GM18873 (cell line): Measurements from ENCODE around the gene ANKRD40.
"Not testable (repeated sequence)": the region's sequence is repeated elsewhere in the genome, so short reads cannot be mapped to it uniquely, and the experiment has no call there.

Experiments used
- ATAC-seq: cut with Tn5 transposase; IDR thresholded peaks from one replicate; pipeline ENCODE4 v1.9.1; 2021; ENCODE audit warnings: mild to moderate bottlenecking, moderate library complexity, moderate number of reproducible peaks; ENCODE audit not compliant: unreplicated experiment, low FRiP score

ANKRD40 gene, protein sequence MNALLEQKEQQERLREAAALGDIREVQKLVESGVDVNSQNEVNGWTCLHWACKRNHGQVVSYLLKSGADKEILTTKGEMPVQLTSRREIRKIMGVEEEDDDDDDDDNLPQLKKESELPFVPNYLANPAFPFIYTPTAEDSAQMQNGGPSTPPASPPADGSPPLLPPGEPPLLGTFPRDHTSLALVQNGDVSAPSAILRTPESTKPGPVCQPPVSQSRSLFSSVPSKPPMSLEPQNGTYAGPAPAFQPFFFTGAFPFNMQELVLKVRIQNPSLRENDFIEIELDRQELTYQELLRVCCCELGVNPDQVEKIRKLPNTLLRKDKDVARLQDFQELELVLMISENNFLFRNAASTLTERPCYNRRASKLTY

DNA sequence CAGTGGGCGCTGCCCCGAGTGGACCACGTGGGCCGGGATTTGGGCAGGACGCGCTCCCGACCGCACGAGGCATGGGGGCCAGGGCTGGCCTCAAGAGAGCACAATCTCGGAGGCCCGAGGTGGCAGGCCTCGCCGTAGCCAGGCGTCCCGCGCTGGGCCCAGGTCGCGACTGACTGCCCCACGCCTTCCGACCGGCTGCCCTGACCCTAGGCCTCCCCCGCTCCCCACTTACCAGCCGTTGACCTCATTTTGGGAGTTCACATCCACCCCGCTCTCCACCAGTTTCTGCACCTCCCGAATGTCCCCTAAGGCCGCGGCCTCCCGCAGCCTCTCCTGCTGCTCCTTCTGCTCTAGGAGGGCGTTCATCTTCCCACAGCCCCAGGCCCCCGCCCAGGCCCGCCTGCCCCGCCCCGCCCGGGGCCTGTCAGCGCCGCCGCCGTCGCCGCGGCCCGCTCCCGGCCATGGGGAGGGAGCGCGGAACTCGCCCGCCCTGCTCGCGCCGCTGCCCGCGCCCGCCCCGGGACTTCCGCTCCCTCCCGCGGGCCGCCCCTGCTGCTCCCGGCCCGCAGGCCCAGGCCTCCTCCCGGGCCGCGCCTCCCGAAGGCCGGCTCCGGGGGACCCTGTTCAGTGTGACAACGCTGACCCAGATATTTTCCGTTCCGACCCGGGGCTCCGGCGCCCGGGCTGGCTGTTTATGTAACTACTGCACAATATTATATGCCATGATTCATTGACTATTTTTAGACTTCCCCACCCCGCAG lies at the start of gene ANKRD40:
Gene ANKRD40 (minus strand): TSS at position 626 of the 761 bp plus-strand sequence. CDS start 260 bp downstream, at position 366.
- peak; percentile 67 for ATAC-seq

DNA sequence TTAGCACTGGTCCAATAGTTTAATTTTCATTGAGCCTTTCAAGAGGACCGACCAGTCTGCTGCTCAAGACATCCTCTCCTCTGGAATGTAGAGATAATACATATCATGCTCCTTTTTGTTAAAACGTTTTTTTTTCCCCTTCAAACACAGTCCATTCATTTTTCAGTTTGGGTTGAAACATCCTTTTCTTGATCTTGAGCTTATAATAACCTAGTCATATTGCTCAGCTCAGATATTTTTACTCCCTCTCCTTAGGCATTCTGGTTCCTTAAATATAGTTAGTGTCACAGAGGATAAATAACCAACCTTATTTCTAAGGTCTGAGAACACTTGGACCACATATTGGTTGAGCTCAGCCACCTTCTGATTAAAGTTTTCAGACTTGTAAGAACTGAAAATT lies 46.8 kb upstream of the ANKRD40 start:
- ATAC-seq, result no peak

DNA sequence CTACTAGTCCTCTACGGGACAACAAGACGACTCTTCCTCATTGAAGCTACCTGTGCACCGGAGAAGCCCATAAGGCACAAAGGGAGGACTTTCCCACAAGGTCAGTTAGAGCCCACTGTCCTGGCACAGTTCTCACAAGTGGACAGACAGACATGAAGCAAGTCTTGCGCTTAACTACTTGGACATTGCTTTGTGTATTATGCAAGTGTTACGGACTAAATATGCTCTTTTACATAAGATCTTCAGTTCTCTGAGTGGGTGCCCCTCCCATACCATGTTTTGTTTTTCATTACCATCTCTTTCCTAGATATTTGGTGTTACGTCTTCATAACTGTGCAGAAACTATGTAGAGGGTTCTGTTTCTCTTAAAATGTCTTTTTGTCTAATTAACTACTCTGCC lies 41.5 kb upstream of the ANKRD40 start:
- ATAC-seq, result no peak

DNA sequence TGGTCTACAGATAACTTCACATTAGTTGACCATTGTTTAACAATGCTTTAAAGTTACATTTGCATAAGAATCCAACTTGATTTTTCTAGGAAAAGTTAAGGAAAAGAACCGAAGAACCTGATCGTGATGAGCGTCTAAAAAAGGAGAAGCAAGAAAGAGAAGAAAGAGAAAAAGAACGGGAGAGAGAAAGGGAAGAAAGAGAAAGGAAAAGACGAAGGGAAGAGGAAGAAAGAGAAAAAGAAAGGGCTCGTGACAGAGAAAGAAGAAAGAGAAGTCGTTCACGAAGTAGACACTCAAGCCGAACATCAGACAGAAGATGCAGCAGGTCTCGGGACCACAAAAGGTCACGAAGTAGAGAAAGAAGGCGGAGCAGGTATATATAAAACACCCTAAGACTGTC lies 37.9 kb upstream of the ANKRD40 start:
- ATAC-seq, result no peak

DNA sequence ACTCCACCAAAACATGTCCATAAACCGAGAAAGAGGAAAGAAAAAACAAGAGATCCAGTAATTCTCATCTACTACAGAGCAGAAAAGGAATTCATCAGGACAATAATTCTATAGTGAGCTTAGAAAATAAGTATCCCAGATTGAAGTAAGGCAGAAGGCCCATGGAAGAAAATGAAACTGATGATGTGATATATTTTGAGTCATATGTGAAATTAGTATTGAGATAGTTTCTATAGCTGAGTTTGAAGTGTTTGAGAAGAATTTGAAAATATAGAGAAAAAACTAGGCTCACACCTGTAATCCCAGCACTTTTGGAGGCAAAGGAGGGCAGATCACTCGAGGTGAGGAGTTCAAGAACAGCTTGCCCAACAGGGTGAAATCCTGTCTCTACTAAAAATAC lies 31.4 kb upstream of the ANKRD40 start:
- ATAC-seq, result no peak

DNA sequence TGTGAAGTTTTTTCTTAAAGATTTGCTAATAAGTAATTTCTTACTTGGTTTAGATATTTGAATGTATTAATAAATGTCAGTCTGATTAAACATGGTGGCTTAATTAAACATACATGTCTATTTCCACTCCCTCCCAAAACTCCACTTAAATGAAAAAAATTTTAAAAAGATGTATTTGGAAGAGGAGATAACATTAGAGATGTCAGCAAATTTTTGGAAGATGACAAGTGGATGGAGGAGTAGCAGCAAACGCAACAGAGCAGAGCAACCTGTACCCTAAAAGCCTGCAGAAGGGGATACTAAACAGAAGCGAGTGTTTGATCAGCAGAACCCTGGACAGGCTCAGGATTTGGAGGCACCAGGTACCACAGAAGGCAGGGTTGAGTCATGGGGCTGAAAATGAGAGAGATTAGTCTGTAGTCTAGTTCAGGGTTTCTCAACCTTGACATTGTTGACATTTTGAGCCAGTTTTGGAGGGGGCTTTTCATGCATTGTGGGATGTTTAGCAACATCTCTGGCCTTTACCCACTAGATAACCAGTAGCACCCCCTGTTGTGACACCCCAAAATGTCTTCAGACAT lies 29.5 kb upstream of the ANKRD40 start:
- no peak for ATAC-seq

DNA sequence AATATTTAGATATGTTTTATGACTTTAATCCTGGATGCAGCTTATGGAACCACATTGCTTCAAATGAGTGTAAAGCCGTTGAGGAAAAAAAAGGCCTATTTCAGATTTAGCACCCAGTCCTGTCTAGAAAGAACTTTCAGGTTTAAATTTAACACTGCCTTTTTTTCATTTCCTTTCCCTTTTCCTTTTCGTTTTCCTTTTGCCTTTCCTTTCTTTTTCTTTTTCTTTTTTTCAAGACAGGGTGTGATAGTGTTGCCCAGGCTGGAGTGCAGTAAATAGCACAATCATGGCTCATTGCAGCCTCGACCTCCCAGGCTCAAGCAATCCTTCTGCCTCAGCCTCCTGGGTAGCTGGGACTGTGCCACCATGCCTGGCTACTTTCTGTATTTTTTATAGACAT lies 27.6 kb upstream of the ANKRD40 start:
- no peak for ATAC-seq

DNA sequence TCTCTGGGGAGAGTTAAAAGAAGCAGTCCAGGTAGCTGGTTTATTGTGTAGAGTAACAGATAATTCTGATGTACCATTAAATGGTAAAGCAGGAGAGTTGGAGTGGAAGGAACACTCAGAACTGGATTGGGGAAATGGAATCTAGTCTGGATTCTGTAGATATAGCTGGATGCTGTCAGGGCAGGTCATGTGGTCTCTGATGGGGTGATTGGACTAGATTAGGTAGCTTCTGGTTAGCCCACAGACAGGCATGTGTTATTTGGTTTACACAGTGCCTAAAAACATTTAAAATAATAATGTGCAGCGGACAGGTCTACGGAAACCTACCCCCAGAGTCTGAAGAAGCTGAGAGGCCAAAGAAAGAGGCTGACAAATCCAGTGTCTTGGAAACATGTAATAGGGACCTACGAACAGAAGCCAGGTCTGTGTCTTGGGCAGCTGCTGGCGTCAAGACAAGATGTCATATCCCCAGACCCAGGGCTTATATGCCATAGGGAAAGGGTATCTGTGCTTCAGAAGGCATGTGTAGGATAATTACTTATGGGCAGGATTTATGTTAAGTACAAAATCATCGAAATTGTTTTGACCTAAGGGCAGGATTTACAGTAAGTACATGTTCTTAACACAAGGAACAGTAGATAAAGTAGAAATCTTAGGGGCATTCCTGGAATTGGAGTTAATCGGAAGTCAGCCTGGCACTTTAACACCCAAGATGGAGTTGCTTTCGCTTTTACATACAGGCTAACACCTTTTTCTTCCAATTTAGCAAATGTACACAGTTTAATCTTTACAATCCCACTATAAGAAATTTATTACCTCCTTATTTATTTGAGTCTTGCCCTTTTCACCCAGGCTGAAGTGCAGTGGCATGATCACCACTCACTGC lies 24.1 kb upstream of the ANKRD40 start:
- ATAC-seq, result no peak

DNA sequence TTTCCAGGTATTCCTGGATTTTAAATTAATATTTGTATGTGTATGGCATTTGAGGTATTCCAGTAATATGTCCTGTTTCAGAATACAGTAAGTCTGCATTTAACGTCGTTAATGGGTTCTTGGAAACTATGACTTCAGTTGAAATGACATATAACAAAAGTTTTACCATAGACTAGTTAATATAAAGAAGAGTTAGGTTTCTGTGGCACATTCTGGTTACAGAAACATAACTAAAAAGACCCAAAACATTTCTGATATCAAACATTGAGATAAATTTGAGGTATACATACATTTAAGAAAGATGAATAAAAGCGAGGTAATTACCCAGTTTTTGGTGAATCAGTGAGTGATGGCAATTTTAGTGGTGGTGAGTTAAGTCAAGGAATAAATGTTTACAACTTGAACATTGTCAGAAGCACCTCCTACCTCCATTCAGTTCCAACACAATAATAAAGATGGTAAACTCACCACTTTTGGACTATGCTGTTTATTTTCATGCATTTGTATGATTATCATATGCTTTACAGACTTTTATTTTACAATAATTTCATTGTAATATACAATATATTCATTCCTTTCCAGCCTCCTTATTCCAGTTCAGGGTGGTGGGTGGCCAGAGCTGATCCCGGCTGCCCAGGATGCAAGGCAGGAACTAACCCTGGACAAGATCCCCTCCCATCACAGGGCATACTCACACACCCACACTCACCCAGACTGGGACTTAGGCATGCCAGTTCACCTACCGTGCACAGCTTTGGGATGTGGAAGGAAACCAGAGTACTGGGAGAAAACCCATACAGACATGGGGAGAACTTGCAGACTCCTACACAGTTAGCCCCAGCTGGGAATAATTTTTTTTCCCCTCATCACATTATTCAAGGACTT lies 21.4 kb upstream of the ANKRD40 start:
- ATAC-seq, result no peak

DNA sequence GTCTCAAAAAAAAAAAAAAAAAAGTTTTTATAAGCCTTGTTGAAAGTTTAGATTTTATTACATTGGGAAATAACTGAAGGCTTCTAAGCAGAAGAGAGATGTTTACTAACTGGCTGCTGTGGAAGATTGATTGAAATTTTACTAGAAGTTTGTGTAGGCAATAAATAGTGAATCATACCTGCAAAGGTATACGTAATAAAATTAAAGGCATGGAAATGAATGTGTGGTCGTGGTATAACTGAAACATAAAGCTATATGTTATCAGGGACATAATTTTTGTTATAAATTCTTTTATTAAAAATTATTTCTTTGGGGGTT lies 20.4 kb upstream of the ANKRD40 start:
- ATAC-seq, result no peak

DNA sequence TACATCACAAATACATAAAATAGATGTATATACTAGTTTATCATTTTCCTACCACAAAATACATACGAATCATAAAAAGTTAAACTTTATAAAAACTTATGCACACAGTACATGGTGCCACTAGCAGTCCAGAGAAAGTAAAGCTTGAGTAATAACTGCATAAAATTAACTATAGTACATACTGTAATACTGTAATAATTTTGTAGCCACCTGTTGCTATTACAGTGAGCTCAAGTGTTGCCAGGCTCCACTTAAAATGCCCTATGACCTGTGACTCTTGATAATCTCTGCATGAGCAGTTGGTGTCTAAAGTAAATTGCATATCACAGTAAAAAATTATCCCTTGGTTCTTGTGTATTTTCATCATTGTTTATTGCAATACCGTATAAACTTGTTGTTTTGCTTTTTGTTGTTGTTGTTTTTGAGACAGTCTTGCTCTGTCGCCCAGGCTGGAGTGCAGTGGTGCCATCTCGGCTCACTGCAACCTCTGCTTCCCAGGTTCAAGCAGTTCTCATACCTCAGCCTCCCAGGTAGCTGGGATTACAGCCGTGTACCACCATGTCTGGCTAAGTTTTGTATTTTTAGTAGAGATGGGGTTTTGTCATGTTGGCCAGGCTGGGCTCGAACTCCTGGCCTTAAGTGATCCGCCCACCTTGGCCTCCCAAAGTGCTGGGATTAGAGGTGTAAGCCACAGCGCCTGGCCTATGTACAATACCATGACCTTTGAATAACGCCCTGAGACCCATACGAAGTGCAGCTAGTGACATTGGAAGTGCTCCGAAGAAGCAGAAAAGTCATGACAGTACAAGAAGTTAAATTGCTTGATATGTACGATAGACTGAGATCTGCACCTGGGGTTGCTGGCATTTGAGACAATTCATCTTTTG lies 18.3 kb upstream of the ANKRD40 start:
- ATAC-seq, result no peak

DNA sequence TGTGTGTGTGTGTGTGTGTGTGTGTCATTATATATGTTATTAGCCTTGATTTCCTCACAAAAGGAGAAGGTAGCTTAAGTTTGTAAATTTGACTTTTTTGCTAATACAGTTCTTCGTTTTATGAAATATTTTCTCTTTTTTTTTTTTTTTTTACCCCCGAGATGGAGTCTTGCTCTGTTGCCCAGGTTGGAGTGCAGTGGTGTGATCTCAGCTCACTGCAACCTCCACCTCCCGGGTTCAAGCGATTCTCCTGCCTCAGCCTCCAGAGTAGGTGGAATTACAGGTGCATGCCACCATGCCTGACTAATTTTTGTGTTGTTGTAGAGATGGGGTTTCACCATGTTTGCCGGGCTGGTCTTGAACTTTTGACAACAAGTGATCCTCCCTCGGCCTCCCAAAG lies 16.9 kb upstream of the ANKRD40 start:
- ATAC-seq, result not testable (repeated sequence)

DNA sequence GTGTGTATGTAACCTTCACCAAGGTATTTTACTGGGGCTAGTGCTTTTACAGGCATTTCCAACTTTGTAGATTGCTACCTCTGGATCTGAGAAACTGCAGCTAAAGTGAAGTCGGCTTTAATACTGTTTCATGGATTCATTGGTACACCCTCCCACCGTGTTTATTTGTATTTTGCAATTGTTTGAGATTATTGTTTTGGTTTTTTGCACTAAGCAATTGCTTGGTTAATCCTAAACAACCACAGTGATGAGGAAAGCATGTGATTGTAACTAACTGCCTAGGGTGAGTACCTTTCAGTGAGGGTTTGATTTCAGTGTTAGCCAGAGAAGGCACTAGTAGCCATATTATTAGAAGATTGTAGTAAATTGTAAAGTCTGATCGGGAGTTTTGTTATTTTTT lies 15.0 kb upstream of the ANKRD40 start:
- ATAC-seq, result no peak

DNA sequence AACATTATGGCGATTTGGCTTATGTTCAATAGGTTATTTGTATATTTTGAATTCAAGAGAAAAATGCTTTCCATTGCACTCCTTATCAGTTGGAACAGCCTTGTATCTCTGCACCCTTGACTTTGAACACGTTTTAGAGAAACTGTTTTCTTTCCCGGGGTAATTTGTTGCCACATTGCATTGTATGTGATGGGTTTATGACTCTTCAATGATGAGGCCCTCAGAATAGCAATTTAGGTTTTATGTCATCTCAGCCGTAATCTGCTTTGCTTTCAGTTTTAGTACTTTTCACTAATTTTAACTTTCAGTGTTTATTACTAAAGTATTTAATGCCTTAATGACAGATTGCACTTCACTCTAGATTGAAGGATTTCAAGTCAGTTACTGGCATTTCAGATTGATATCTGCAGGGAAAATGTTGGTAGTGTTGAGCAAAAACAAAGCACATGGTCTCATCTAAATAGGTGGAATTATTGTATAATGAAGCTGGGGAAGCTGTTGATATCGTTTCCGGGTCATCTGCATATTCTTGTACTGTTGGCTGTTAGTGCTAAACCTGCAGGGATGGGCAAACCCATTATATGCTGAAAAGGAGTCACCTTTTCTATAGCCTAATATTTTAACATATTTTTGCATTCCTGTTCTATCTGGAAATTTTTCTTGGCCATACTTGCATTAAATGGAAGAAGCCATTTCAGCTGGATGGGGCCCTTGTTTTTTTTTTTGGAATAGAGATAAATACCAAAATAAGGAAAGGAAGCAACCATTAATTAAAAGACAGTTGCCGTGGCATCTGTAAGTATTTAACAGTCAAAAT lies 13.7 kb upstream of the ANKRD40 start:
- ATAC-seq, result no peak

DNA sequence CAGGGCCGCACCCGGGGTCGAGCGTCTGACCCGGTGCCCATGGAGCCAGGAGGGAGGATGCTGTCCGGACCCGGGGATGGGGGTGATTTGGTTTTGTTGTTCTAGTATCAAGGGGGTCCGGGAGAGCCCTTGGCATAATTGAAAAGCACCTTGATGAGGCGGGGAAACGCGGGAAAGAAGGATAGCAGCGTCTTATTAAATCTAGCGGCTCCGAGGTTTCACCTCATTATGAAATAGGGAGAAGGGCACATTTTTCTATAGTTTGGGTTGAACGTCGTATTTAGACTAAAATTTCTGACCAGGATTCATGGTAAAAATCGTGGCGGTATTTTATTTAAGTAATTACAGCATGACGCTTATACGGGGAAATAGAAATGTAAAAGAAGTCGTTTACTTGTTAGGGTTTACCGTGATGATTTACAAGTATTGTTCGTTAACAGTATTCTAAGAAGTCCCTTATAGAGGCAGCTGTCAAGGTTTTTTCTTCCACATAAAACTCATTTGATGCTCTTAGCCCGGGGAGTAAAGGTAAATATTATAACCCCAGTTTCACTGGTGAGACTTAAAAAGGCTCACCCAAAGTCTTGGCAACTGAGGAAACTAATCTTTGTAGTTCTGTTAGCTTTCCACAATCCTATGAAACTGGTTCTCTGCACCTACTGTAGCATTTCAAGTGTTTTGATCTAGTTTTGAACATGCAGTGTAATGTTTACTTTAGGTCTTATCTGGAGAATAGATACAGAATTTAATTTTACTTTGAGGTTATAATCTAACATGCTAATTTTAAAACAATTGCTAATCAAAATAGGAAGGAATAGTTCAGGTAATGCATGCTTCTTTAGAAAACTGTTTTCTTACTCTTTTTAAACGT lies 12.4 kb upstream of the ANKRD40 start:
- no peak for ATAC-seq

DNA sequence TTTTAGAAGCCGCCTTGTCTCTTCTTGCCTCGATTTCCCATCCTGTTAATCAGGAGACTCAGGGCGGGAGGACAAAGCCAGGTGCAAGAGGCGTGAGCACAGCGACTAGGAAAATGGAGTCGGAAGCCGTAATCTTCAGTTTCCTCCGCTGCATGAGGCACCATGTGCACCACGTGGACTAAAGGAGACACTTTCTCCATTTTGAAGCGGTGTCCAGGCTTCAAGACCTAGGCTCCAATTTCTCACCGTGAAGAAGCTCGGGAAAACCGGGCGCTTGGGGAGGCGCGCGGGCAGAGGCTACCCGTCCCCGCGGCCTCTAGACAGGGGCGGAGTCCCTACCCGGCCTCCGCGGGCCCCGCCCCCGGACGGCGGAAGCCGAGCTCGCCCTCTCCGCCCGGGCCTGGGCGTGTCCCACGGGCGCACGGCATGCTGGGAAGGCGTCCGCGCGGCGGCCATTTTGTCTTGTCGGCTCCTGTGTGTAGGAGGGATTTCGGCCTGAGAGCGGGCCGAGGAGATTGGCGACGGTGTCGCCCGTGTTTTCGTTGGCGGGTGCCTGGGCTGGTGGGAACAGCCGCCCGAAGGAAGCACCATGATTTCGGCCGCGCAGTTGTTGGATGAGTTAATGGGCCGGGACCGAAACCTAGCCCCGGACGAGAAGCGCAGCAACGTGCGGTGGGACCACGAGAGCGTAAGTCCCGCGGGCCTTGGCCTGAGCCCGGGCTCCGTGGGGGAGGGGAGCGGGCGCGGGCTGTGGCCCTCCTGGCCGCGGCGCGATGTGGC lies 11.6 kb upstream of the ANKRD40 start, which contains the start of gene LUC7L3:
Gene LUC7L3 (plus strand): TSS at position 460 of the 780 bp plus-strand sequence. CDS start 130 bp downstream, at position 590.
- peak; percentile 86 for ATAC-seq
